Liver (tissue), 9 donors: Measurements from ENCODE around the gene SHISA4. TPM values are rescaled to one million over a fixed set of nuclear protein-coding genes. Genes with fewer than 3 reads are reported as not detected.

Experiments used
- DNase-seq: peaks from one replicate; pipeline ENCODE4 v3.0.0-alpha.2; 2017; ENCODE audit warnings: low spot score
- H3K27ac ChIP-seq, 2 donors: one replicate each; pipeline ENCODE4 v1.7.0; 2013; ENCODE audit warnings: inconsistent platforms in 2 of 2, low read length in 2 of 2, control low read depth in 1 of 2, low read depth in 1 of 2, mild to moderate bottlenecking in 1 of 2
- H3K27me3 ChIP-seq, 4 donors: one replicate each; pipeline versions ENCODE4 v1.6.1 to v1.7.0; 2013; ENCODE audit warnings: low read length in 3 of 4, inconsistent platforms in 1 of 4, mild to moderate bottlenecking in 1 of 4, moderate library complexity in 1 of 4; ENCODE audit not compliant: control insufficient read depth in 4 of 4, insufficient read depth in 4 of 4
- H3K36me3 ChIP-seq, 4 donors: one replicate each; pipeline versions ENCODE4 v1.6.1 to v1.7.0; 2013; ENCODE audit warnings: low read length in 3 of 4, mild to moderate bottlenecking in 3 of 4, low read depth in 1 of 4, moderate library complexity in 1 of 4; ENCODE audit not compliant: control insufficient read depth in 4 of 4, insufficient read depth in 3 of 4
- H3K4me1 ChIP-seq, 4 donors: one replicate each; pipeline versions ENCODE4 v1.6.1 to v1.7.0; 2013; ENCODE audit warnings: low read length in 3 of 4, mild to moderate bottlenecking in 3 of 4, moderate library complexity in 1 of 4; ENCODE audit not compliant: control insufficient read depth in 4 of 4, insufficient read depth in 4 of 4
- H3K4me3 ChIP-seq, 3 donors: one replicate each; pipeline versions ENCODE4 v1.6.1 to v1.7.0; 2013; ENCODE audit warnings: low read length in 3 of 3, control low read depth in 1 of 3, low read depth in 1 of 3, mild to moderate bottlenecking in 1 of 3
- H3K9ac ChIP-seq, 2 donors: one replicate each; pipeline ENCODE4 v1.7.0; 2013; ENCODE audit warnings: low read length in 2 of 2, mild to moderate bottlenecking in 2 of 2, moderate library complexity in 2 of 2, control low read depth in 1 of 2, low read depth in 1 of 2
- H3K9me3 ChIP-seq, 4 donors: one replicate each; pipeline versions ENCODE4 v1.6.1 to v1.7.0; 2013; ENCODE audit warnings: low read length in 3 of 4; ENCODE audit not compliant: control insufficient read depth in 4 of 4
- EGR1 ChIP-seq, 2 donors: IDR thresholded peaks; 2 replicates each; pipeline ENCODE4 v1.6.1; 2016 to 2018; ENCODE audit warnings: antibody characterized with exemption in 2 of 2, low read depth in 2 of 2
- FOXA1 ChIP-seq: IDR thresholded peaks from 2 replicates; pipeline ENCODE4 v1.6.1; 2016; ENCODE audit warnings: antibody characterized with exemption
- GABPA ChIP-seq, 2 donors: IDR thresholded peaks in 1 of 2; conservative IDR thresholded peaks in 1 of 2; 2 replicates each; pipeline ENCODE4 v1.6.1; 2016; ENCODE audit warnings: antibody characterized with exemption in 2 of 2, mild to moderate bottlenecking in 1 of 2, moderate library complexity in 1 of 2
- HNF4A ChIP-seq, 2 donors: conservative IDR thresholded peaks; 2 replicates each; pipeline ENCODE4 v1.6.1; 2016; ENCODE audit warnings: antibody characterized with exemption in 2 of 2, mild to moderate bottlenecking in 2 of 2
- JUND ChIP-seq, 2 donors: IDR thresholded peaks; 2 replicates each; pipeline ENCODE4 v1.6.1; 2016; ENCODE audit warnings: antibody characterized with exemption in 2 of 2
- MAX ChIP-seq: IDR thresholded peaks from 2 replicates; pipeline ENCODE4 v1.6.1; 2016; ENCODE audit warnings: antibody characterized with exemption
- RAD21 ChIP-seq, 2 donors: IDR thresholded peaks; 2 replicates each; pipeline ENCODE4 v1.6.1; 2016; ENCODE audit warnings: antibody characterized with exemption in 2 of 2, mild to moderate bottlenecking in 2 of 2
- REST ChIP-seq: IDR thresholded peaks from 2 replicates; pipeline ENCODE4 v1.6.1; 2016; ENCODE audit warnings: antibody characterized with exemption, mild to moderate bottlenecking
- TAF1 ChIP-seq: conservative IDR thresholded peaks from 2 replicates; pipeline ENCODE4 v1.6.1; 2016; ENCODE audit warnings: antibody characterized with exemption, mild to moderate bottlenecking
- YY1 ChIP-seq: IDR thresholded peaks from 2 replicates; pipeline ENCODE4 v1.6.1; 2016; ENCODE audit warnings: antibody characterized with exemption, mild to moderate bottlenecking
- WGBS: extraction: QIAGEN DNeasy Blood & Tissue Kit; methylation state at CpG from one replicate; pipeline ENCODE4 v1.1.7; 2013; 5-methylcytosine and 5-hydroxymethylcytosine counted together
- polyA plus RNA-seq, 2 donors: library from polyadenylated mRNA; stranded (reverse) in 1 of 2; unstranded in 1 of 2; fragments of 200-250 nt in 1 of 2; fragments of >200 nt in 1 of 2; fragmentation: Nextera tagmentation in 1 of 2; extraction: Ambion mirVana in 1 of 2; gene quantifications; one replicate each; pipeline versions ENCODE4 v1.2.1 to v1.2.3, GENCODE V29; 2013 to 2015
- total RNA-seq, 2 donors: library from RNA; depleted of rRNA; stranded (reverse); fragments of >200 nt; gene quantifications; one replicate each; pipeline ENCODE4 v1.2.3, GENCODE V29; 2014
- TF ChIP-seq, protein P1 (sequence below): fragments of 150-350 bp; IDR thresholded peaks from 2 replicates; pipeline ENCODE4 v1.5.1; 2017; ENCODE audit warnings: improper control_type of control experiment, low read depth, low read length; ENCODE audit not compliant: missing input control
- TF ChIP-seq, protein P2 (sequence below): IDR thresholded peaks from 2 replicates; pipeline ENCODE4 v1.6.1; 2016; ENCODE audit warnings: antibody characterized with exemption
- donor health status: healthy.
- donor health status: healthy.
- donor health status: healthy.
- donor health status: healthy.
- donor health status: healthy.

Gene SHISA4
- total and polyA plus RNA-seq, 4 donors: 0.47 to 4.1 (median 2.1) TPM

DNA sequence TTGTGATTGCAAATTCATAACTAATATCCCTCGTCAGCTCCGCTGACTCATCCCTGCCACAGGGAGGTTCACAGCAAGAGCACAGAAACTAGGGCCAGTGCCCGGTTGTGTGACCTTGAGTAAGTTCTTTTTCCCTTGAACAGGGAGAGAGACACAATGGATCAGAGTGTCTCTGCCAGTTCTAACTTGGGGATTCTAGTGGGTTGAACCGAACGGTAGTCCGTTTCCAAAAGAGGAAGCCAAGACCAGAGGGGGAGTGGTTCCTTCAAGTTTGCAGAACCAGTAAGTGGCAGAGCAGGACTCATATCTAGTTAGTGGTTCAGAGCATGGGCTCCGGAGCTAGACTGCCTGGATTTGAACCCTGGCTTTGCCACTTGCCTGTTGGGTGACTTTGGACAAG lies 4.9 kb upstream of the SHISA4 start:
- H3K4me1 ChIP-seq: peaks cover 5 to 15% (median 9%) of the 10 kb centered on the region in 4 donors
- no peak overlapping the region for H3K9ac ChIP-seq
- no peaks in the 10 kb centered on the region for H3K36me3 ChIP-seq
- no peak overlapping the region for H3K4me3 ChIP-seq
- no peaks in the 10 kb centered on the region for H3K9me3 ChIP-seq
- no peaks in the 10 kb centered on the region for H3K27me3 ChIP-seq
- H3K27ac ChIP-seq: no peak overlapping the region
- no peak for TF ChIP-seq REST
- TF ChIP-seq, protein P1, sequence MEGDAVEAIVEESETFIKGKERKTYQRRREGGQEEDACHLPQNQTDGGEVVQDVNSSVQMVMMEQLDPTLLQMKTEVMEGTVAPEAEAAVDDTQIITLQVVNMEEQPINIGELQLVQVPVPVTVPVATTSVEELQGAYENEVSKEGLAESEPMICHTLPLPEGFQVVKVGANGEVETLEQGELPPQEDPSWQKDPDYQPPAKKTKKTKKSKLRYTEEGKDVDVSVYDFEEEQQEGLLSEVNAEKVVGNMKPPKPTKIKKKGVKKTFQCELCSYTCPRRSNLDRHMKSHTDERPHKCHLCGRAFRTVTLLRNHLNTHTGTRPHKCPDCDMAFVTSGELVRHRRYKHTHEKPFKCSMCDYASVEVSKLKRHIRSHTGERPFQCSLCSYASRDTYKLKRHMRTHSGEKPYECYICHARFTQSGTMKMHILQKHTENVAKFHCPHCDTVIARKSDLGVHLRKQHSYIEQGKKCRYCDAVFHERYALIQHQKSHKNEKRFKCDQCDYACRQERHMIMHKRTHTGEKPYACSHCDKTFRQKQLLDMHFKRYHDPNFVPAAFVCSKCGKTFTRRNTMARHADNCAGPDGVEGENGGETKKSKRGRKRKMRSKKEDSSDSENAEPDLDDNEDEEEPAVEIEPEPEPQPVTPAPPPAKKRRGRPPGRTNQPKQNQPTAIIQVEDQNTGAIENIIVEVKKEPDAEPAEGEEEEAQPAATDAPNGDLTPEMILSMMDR: no peak
- no peak for TF ChIP-seq TAF1
- no peak for TF ChIP-seq HNF4A (conservative IDR thresholded peaks at IDR 0.05)
- TF ChIP-seq, protein P2, sequence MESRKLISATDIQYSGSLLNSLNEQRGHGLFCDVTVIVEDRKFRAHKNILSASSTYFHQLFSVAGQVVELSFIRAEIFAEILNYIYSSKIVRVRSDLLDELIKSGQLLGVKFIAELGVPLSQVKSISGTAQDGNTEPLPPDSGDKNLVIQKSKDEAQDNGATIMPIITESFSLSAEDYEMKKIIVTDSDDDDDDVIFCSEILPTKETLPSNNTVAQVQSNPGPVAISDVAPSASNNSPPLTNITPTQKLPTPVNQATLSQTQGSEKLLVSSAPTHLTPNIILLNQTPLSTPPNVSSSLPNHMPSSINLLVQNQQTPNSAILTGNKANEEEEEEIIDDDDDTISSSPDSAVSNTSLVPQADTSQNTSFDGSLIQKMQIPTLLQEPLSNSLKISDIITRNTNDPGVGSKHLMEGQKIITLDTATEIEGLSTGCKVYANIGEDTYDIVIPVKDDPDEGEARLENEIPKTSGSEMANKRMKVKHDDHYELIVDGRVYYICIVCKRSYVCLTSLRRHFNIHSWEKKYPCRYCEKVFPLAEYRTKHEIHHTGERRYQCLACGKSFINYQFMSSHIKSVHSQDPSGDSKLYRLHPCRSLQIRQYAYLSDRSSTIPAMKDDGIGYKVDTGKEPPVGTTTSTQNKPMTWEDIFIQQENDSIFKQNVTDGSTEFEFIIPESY: no peak
- no peak for TF ChIP-seq YY1
- TF ChIP-seq EGR1 (IDR thresholded peaks at IDR 0.05; ENCODE audit: low read depth in 2 of 2): no peak
- TF ChIP-seq RAD21 (IDR thresholded peaks at IDR 0.05): no peak
- TF ChIP-seq MAX: no peak
- 51% methylated on average over 7 of the region's 7 CpGs for WGBS
- DNase-seq: no peak

DNA sequence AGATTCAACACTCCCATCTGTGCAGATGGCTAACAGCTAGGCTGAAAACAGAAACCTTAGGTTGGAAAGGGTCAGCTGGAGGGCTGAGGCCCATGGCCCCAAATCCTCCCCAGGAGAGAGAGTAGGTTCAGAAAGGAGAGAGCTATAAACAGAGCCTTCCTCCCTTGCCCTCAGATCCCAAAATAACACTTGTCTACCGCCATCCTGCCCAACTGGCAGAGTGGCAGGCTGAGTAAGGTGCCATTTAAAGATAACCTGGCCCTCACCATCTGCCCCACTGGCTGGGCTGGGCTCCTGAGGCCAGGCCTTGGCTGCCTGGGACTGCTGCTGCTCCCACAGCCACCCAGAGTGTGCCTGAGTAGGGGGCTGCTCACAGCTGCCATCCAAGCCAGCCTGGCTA lies 4.3 kb upstream of the SHISA4 start:
- Histone ChIP-seq H3K27ac (no peak overlapping the region), H3K4me3 (no peak overlapping the region), H3K36me3 (no peaks in the 10 kb centered on the region), H3K4me1 (peaks cover 10 to 21% (median 14%) of the 10 kb centered on the region in 4 donors), H3K27me3 (no peaks in the 10 kb centered on the region), H3K9ac (no peak overlapping the region), H3K9me3 (no peaks in the 10 kb centered on the region)
- no peak for DNase-seq
- WGBS: 76% methylated on average over 1 of the region's 1 CpG
- TF ChIP-seq GABPA (IDR thresholded peaks at IDR 0.05 in 1 of 2, conservative IDR thresholded peaks at IDR 0.05 in 1 of 2): no peak
- TF ChIP-seq, protein P2: no peak
- no peak for TF ChIP-seq RAD21 (IDR thresholded peaks at IDR 0.05)
- no peak for TF ChIP-seq FOXA1
- no peak for TF ChIP-seq JUND (IDR thresholded peaks at IDR 0.05)
- no peak for TF ChIP-seq REST
- no peak for TF ChIP-seq MAX
- no peak for TF ChIP-seq TAF1
